IPS-18c (cell line): Measurements from ENCODE around the gene PHKA2.
"Not testable (repeated sequence)": the region's sequence is repeated elsewhere in the genome, so short reads cannot be mapped to it uniquely, and the experiment has no call there.

Source experiments
- H3K4me3 ChIP-seq: 2 replicates; pipeline ENCODE4 v1.7.0; 2013; ENCODE audit warnings: low read depth, mild to moderate bottlenecking, low read length, moderate library complexity; ENCODE audit not compliant: insufficient read depth
- H3K9me3 ChIP-seq: one replicate; pipeline ENCODE4 v1.6.1; 2013; ENCODE audit warnings: mild to moderate bottlenecking, low read length, moderate library complexity; ENCODE audit not compliant: control insufficient read depth, insufficient read depth

PHKA2 gene, protein sequence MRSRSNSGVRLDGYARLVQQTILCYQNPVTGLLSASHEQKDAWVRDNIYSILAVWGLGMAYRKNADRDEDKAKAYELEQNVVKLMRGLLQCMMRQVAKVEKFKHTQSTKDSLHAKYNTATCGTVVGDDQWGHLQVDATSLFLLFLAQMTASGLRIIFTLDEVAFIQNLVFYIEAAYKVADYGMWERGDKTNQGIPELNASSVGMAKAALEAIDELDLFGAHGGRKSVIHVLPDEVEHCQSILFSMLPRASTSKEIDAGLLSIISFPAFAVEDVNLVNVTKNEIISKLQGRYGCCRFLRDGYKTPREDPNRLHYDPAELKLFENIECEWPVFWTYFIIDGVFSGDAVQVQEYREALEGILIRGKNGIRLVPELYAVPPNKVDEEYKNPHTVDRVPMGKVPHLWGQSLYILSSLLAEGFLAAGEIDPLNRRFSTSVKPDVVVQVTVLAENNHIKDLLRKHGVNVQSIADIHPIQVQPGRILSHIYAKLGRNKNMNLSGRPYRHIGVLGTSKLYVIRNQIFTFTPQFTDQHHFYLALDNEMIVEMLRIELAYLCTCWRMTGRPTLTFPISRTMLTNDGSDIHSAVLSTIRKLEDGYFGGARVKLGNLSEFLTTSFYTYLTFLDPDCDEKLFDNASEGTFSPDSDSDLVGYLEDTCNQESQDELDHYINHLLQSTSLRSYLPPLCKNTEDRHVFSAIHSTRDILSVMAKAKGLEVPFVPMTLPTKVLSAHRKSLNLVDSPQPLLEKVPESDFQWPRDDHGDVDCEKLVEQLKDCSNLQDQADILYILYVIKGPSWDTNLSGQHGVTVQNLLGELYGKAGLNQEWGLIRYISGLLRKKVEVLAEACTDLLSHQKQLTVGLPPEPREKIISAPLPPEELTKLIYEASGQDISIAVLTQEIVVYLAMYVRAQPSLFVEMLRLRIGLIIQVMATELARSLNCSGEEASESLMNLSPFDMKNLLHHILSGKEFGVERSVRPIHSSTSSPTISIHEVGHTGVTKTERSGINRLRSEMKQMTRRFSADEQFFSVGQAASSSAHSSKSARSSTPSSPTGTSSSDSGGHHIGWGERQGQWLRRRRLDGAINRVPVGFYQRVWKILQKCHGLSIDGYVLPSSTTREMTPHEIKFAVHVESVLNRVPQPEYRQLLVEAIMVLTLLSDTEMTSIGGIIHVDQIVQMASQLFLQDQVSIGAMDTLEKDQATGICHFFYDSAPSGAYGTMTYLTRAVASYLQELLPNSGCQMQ

DNA sequence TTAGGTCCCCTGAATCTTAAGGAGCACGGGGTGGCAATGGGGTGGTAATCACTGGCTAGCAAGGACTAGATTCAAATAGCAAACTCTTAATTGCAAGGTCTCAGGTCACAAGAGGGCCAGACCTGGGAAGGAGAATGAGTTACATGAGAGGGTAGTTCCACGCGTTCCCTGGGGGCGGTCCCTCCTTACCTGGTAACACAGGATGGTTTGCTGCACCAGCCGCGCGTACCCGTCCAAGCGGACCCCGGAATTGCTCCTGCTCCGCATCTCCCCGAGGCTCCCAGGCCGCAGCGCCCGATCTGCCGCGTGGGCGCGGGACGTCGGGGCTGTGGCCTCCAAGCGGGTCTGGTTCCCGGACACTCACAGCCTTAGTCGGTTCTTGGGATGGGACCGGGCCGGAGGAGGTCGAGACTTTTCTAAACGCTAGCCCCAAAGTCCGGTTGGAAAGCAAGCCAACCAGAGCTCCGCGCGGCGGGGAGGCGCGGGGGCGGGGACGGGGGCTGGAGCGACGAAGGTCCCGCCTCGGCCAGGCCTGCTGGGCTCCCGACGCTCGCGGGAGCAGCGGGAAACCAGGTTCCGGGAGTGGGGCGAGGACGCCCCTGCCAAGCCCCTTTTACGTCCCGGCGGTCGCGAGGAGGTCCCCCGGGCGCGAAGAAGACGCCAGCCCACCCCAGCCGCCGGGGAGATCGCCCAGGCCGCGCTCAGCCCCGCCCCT lies at the start of gene PHKA2:
PHKA2 (minus strand) TSS at position 449 of the 715 bp plus-strand sequence; CDS start at position 267, 182 bp downstream.
- Histone ChIP-seq H3K9me3 (peaks cover 5% of the 10 kb centered on the region), H3K4me3 (peak within 1 kb of the TSS; percentile 50)

DNA sequence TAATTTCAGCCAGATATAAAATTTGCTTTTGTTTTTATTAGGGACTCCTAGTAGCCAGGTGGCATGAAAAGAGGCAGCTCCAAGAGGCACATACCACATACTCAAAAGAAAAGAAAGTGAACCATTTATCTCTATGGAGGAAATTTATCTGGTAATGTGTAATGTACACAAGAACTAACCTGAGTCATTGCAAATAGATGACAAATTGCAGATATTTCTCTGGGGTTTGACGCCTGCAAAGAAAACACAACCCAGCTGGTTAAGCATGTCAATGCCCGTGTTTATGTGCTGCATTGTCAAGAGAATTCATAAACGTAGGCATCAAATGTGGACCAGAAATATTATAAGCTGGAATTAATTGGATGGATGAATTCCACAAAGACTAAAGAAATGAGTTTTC lies 46.9 kb upstream of the PHKA2 start:
- H3K4me3 ChIP-seq: no peak overlapping the region
- H3K9me3 ChIP-seq: no peaks in the 10 kb centered on the region

DNA sequence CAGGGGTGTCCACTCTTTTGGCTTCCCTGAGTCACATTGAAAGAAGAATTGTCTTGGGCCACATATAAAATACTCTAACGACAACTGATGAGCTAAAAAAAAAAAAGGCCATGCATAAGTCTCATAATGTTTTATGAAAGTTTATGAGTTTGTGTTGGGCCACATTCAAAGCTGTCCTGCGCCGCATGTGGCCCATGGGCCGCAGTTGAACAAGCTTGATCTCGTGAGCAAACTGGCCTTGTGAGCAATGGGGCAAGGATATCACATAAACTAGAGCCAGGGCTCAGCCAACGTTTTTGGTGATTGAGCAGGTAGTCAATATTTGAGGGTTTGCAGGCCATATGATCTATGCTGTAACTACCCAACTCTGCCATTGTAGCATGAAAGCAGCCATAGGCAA lies 44.6 kb upstream of the PHKA2 start:
- Histone ChIP-seq H3K4me3 (no peak overlapping the region), H3K9me3 (peaks cover 3% of the 10 kb centered on the region)

DNA sequence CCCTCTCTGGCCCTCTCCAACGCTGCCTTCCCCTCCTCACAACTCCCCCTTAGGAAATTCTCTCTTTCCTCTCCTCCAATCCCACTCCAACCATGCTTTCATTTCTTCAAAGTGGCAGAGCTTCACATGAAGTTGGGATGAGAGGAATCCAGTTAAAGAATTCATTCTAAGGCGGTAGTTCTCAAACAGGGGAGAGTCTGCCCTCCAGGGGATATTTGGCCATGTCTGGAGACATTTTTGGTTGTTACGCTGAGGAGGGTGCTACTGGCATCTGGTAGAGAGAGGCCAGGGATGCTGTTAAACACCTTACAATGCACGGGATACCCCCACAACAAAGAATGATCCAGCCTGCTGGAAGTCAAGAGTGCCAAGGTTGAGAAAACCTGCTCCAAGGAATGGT lies 40.5 kb upstream of the PHKA2 start:
- peaks cover 7% of the 10 kb centered on the region for H3K9me3 ChIP-seq
- H3K4me3 ChIP-seq: no peak overlapping the region

DNA sequence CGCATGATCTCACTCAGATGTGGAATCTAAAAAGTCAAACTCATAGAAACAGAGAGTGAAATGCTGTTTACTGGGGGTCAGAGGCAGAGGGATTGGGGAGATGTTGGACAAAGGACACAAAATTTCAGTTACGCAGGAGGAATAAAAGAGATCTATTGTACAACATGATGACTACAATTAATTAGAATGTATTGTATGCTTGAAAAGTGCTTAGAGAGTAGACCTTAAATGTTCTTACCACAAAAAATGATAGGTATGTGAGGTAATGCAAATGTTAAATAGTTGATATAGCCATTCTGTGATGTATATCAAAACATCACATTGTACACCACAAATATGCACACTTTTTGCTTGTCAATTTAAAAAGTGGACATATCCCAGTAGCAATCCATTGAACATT lies 36.1 kb upstream of the PHKA2 start:
- peaks cover 7% of the 10 kb centered on the region for H3K9me3 ChIP-seq
- no peak overlapping the region for H3K4me3 ChIP-seq

DNA sequence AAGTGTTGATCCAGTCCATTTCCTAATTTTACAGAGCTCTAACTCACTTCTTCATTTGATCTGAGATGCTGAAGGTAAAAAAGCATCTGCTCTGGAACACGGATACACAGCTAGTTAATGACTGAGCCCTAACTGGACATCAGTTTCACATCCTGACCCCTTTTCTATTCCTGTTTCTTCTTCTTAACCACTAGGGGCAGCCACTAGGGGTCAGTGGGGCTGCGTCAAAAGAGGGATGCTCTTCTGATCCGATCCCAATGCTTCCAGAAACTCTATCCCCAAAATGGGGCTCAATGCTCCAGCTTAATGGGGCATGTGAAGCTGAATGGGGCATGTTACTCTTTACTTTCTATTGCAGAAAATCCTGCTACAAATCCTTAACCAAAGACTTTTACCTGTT lies 33.4 kb upstream of the PHKA2 start:
- peaks cover 4% of the 10 kb centered on the region for H3K9me3 ChIP-seq
- H3K4me3 ChIP-seq: no peak overlapping the region

DNA sequence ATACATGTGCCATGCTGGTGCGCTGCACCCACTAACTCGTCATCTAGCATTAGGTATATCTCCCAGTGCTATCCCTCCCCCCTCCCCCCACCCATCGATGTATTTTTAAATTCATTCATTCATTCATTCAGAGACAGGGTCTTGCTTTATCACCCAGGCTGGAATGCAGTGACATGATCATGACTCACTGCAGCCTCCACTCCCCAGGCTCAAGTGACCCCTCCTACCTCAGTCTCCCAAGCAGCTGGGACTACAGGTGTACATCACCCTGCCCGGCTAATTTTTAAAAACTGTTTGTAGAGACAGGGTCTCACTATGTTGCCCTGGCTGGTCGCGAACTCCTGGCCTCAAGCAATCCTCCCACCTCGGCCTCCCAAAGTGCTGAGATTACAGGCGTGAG lies 32.7 kb upstream of the PHKA2 start:
- not testable (repeated sequence) for H3K4me3 ChIP-seq, H3K9me3 ChIP-seq

DNA sequence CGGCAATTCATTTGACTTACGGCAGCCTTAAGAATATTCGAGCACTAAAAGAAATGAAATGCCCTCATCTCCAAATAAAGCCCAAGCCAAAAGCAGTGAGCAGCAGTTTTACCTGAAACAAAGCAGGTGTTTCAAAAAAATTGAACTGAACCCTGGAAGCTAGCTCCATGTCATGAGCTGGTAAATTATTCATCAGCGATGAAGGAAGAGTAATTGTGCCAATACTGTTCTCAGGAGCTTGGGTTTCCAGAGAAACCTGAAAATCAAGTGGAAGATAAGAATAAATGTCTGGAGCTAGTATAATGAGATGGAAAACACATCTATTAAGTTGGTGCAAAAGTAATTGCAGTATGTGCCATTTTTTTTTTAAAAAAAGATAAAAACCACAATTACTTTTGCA lies 24.0 kb upstream of the PHKA2 start:
- Histone ChIP-seq H3K4me3 (no peak overlapping the region), H3K9me3 (no peaks in the 10 kb centered on the region)

DNA sequence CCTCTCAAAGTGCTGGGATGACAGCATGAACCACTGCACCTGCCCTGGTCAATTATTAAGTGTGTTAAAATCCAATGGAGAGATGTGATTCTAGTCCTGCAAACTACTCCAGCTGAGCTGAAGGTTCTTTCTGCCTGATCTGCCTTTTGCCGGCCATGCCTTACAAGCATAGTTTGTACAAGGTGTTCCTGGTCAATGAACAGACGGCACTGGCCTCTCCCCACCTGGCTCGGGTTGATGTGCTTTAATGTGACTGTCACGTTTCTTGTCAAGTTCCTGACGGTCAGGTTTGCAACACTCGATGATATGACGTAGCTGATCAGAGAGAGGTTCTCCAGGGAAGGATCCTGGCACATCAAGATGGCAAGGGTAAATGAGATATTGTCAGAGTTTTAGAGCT lies 23.1 kb upstream of the PHKA2 start:
- Histone ChIP-seq H3K4me3 (no peak overlapping the region), H3K9me3 (no peaks in the 10 kb centered on the region)

DNA sequence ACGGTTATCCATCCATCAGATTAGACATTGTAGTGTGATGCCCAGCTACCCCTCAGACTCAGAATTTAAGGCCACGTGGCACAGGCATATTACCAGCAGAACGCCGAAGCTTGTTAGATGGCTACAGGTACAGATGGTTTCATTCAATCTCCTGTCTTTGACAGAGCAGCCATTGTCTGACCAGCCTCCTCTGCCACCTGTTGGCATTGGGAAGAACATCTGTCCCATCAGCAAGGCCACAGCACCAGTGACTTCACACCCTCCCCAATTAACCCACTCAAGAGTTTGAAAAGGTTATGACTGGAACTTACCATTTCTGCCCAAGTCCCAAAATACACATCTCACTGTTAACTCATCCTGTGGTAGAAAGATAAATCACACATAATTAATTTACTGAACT lies 22.0 kb upstream of the PHKA2 start:
- H3K9me3 ChIP-seq: peaks cover 3% of the 10 kb centered on the region
- no peak overlapping the region for H3K4me3 ChIP-seq

DNA sequence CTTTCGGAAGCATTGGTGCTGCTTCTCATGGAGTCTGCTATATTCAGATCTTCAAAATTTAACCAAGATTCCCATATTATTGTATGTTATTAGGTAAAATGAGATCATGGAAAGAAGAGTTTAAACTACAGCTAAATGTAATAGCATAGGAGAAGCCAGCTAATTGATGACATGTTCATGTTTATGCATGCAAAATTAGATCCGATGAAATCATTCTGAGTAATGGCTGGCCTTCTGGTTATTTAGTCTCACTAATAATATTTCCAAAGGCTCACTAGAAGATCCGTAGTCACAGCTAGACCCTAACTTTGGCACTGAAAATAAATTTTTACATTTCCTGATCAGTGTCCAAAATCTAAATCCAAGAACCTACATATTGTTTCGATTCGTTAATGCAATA lies 19.8 kb upstream of the PHKA2 start:
- no peak overlapping the region for H3K4me3 ChIP-seq
- peaks cover 3% of the 10 kb centered on the region for H3K9me3 ChIP-seq

DNA sequence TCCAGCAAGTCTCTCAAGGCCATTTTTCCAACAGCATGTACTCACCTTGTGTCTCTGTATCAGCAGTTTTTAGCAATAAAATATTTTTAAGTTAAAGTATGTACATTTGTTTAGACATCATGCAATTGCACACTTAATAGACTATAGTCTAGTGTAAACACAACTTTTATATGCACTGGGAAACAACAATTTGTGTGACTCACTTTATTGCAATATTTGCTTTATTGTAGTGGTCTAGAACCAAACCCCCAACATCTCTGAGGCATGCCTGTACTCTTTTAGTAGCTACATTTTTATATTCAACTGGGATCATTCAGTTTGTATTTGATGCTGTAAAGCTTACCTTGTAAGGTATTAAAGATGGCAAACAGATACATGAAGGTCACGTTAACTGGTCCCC lies 14.7 kb upstream of the PHKA2 start:
- Histone ChIP-seq H3K4me3 (no peak overlapping the region), H3K9me3 (peaks cover 5% of the 10 kb centered on the region)

DNA sequence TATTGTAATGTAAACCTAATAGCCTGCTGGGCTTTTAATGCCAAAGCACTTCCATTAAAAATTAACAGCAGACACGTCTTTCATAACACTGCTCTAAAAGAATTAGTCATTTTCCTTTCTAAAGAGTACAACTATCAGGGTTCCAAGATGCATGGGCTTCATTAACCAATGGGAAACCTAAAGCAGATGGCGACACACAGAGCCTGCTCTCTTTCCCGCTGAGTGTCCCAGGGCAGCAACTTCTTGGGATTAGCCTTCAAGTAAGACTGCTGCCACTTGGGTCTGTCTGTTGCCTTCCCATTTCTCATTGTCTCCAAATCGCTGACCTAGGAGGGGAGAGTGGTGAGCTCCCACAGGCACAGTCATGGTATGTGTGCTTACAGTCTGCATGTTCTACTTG lies 14.0 kb upstream of the PHKA2 start:
- H3K9me3 ChIP-seq: peaks cover 5% of the 10 kb centered on the region
- no peak overlapping the region for H3K4me3 ChIP-seq

DNA sequence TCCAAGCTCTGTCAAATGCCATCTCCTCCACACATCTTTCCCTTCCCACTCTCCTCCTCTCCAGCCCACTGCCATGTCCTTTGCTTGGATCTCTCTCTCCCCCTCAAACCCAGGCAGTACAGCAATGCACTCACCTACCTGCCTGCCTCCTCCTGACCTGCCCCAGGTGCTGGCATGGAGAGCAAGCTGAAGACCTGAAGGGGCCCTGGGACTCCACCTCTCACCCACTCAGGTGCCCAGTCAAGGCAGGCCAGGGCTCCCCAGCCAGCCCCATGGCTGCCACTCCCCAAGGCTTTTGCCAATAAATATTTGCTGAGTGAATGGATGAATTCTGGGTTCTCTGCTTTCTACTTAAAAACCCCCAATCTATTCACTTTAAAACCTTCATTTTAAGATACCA lies 12.6 kb upstream of the PHKA2 start:
- Histone ChIP-seq H3K9me3 (peaks cover 5% of the 10 kb centered on the region), H3K4me3 (no peak overlapping the region)

DNA sequence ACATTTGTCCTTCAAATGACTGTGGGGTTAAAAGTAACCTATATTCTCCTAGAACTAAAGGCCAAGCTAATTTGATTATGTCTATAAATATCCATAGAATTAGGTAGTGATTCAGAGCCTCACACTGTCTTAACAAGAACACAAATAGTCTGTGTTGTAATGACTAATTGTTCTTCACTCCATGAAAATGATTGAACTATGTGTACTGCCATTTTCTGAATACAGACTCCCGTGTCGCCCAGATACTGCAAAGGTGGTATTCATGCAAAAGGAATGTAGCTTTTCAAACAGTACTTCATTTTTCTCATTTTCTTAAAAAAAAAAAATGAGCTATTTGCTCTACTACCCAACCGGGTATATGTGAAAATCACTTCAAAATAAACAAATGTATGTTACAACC lies 11.3 kb upstream of the PHKA2 start:
- Histone ChIP-seq H3K4me3 (no peak overlapping the region), H3K9me3 (peaks cover 2% of the 10 kb centered on the region)

DNA sequence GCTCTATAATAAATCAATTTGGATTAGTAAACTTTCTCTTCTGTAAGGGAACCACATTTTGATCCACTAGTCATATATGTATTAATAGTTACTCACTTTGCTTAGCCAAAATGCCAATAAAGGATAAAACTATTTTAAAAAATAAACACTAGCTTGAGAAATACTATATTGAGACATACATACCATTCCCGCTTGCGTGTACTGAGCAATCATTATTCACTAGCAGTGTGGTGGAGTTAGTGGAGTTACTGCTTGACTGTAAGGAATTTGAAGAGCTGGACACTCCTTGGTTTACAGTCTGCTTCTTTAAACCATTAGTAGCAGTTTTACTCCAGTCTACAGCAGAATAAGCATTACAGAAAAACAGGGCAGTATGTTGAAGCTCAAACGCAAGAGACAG lies 10.8 kb upstream of the PHKA2 start:
- Histone ChIP-seq H3K4me3 (no peak overlapping the region), H3K9me3 (peaks cover 2% of the 10 kb centered on the region)

DNA sequence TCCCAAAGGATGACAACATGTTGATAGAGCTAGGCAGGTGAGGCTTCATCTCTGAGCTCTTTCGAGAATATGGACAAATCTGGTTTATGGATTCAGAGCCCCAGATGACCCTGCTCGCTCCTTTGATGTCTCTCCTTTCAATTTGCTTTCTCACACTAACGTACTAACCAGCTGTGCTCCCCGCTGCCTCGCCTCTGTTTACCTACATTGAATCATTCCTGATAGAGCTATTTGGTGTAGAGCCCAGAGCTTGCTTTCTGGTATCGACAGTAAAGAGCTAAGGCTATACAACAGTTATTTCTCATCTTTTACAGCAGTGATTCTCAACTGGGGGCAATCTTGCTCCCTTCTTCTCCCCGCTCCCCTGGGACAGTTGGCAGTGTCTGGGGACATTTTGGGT lies 8.9 kb upstream of the PHKA2 start:
- Histone ChIP-seq H3K9me3 (peaks cover 2% of the 10 kb centered on the region), H3K4me3 (no peak overlapping the region)
